ENCODE data around the gene RS1.

The RS1 gene

DNA sequence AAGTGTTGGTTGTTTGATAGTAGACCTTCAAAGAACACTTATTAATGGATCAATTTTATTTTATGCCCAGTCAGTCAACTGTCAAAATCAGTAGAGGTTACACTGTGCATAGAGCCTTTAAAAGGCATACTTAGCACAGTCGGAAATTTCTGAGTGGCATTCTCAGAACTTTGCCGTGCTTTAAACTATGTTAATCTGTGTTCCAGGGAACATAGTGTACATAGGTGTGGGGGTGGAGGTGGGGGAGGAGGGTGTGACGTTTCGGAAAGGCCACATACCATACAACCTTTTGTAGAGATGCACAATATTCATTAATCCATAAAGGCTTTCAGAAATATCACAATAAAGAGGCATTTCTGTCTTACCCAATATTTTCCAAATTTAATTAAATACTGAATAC is 75.8 kb downstream of the RS1 start:
- no peak for DNase-seq

DNA sequence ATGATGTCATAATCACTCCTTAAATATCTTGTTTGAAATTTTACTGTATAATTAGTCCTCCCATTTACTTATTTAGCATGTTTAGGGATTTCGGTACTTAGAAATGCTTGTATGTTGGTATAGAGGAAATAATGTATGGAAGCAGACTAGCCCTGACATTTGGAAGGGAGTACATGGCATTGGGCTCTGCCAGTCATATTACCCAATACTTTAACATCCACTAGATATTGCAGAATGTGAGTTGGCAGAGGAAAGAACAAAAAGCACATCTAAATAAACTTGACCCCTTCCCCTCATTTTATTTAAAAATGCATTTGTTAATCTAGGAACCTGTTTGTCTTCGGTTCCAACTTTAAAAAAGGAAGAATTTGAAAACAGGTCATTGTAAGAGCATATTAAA is 77.8 kb downstream of the RS1 start:
- DNase-seq: no peak

DNA sequence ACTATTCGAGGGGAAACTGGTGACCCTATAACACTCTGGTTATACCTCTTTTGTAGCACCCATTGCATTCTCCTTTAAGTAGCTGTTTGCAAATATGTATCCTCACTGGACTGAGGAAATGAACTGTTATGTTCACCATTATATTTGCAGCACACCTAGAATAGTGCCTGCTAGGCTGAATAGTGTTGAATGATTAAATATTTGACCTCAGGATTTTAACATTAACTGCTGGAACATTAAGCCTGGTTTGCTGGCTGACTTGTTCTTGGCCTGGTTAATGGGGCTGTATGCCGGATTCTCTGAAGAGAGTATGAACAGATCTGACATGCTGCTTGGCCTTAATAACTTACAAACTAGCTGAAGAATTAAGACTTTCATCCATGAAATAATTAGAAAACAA is 80.1 kb downstream of the RS1 start:
- DNase-seq: no peak

Data from activated effector memory CD4-positive, alpha-beta T cell treated with anti-CD3 and anti-CD28 coated beads, Interleukin-2, amount 50 U/mL, for 16 hours (primary cell).